Uterus (tissue), 4 donors: ENCODE results near the gene MSI2. TPM values are rescaled to one million over a fixed set of nuclear protein-coding genes. Genes with fewer than 3 reads are reported as not detected.

Experiments
- DNase-seq, 2 donors: peaks; one replicate each; pipeline ENCODE4 v3.0.0-alpha.2; 2019 to 2020
- H3K27ac ChIP-seq, 2 donors: fragments of 200-600 bp; sonication (generic); 1 replicate in 1 of 2; 2 replicates in 1 of 2; pipeline ENCODE4 v1.5.1; 2016 to 2018
- H3K27me3 ChIP-seq, 2 donors: fragments of 200-600 bp; sonication (generic); one replicate each; pipeline ENCODE4 v1.5.1; 2018 to 2019; ENCODE audit warnings: control low read depth in 1 of 2
- H3K36me3 ChIP-seq, 2 donors: fragments of 200-600 bp; sonication (generic); one replicate each; pipeline ENCODE4 v1.5.1; 2019; ENCODE audit warnings: control low read depth in 1 of 2
- H3K4me1 ChIP-seq, 2 donors: fragments of 200-600 bp; sonication (generic); one replicate each; pipeline ENCODE4 v1.5.1; 2018 to 2019; ENCODE audit warnings: control low read depth in 1 of 2
- H3K4me3 ChIP-seq, 2 donors: fragments of 200-600 bp; sonication (generic); 1 replicate in 1 of 2; 2 replicates in 1 of 2; pipeline ENCODE4 v1.5.1; 2018 to 2019; ENCODE audit warnings: mild to moderate bottlenecking in 1 of 2
- H3K9me3 ChIP-seq, 2 donors: fragments of 200-600 bp; sonication (generic); one replicate each; pipeline ENCODE4 v1.5.1; 2019; ENCODE audit warnings: control low read depth in 1 of 2
- POLR2A ChIP-seq, 2 donors: fragments of 450-650 bp; IDR thresholded peaks; one replicate each; pipeline ENCODE4 v1.6.1; 2016; ENCODE audit warnings: antibody characterized with exemption in 2 of 2, mild to moderate bottlenecking in 1 of 2, moderate library complexity in 1 of 2
- intact Hi-C: fragments of 100-400 bp; cut with DNase I; formaldehyde crosslinking; loops from one replicate; pipeline ENCODE4 v1.15.1; 2023; ENCODE audit warnings: low total_unique reads
- total RNA-seq, 4 donors: library from RNA; depleted of rRNA in 3 of 4; stranded (reverse); fragments of >200 nt in 3 of 4; gene quantifications; one replicate each; pipeline versions ENCODE4 v1.1.0 to v1.2.4, GENCODE V29; 2014 to 2023
- TF ChIP-seq, protein P1 (sequence below), 4 experiments: fragments of 200-600 bp in 2 of 4; fragments of 450-650 bp in 2 of 4; sonication (generic) in 2 of 4; IDR thresholded peaks; one replicate each; pipeline ENCODE4 v1.5.1; 2016 to 2019; ENCODE audit warnings: antibody characterized with exemption in 4 of 4, mild to moderate bottlenecking in 2 of 4, moderate library complexity in 1 of 4
- donor health status: DM: yes; HTN: yes; CAD: no.

MSI2 gene
- total RNA-seq, 4 donors from 2014 or later, result 13.2 to 60.8 (median 44.5) TPM

DNA sequence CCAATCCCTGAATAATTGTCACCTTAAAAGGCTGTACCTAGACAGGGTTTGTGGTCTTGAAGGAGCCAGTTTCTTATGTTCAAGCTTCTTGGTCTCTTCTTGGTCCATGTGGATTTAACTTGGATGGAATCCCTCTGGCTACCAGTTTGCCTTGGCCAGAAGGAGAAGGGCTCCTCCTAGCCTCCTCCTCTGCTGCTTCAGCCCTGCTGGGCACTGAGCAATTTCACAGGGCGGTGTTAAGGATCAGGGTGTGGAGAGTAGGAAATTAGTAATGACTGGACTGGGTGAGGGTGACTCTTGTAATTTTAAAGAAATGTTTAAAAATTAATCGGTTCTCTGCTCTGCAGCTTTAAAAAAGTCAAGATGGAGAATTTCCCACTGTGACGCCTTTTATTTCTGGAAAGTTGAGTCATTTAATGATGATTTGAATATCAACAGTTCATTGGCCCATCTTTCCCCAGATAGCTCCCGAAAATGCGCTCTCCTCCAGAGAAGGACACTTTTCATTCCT, 96.4 kb downstream of the MSI2 start:
- Histone ChIP-seq H3K27ac (no peak overlapping the region), H3K36me3 (no peaks in the 10 kb centered on the region), H3K9me3 (no peaks in the 10 kb centered on the region), H3K4me1 (no peaks in the 10 kb centered on the region), H3K4me3 (no peak overlapping the region), H3K27me3 (no peaks in the 10 kb centered on the region)
- intact Hi-C loops, result no loop called here
- no peak for DNase-seq
- no peak for TF ChIP-seq POLR2A (IDR thresholded peaks at IDR 0.05)
- TF ChIP-seq, protein P1, sequence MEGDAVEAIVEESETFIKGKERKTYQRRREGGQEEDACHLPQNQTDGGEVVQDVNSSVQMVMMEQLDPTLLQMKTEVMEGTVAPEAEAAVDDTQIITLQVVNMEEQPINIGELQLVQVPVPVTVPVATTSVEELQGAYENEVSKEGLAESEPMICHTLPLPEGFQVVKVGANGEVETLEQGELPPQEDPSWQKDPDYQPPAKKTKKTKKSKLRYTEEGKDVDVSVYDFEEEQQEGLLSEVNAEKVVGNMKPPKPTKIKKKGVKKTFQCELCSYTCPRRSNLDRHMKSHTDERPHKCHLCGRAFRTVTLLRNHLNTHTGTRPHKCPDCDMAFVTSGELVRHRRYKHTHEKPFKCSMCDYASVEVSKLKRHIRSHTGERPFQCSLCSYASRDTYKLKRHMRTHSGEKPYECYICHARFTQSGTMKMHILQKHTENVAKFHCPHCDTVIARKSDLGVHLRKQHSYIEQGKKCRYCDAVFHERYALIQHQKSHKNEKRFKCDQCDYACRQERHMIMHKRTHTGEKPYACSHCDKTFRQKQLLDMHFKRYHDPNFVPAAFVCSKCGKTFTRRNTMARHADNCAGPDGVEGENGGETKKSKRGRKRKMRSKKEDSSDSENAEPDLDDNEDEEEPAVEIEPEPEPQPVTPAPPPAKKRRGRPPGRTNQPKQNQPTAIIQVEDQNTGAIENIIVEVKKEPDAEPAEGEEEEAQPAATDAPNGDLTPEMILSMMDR (IDR thresholded peaks at IDR 0.05), result no peak

DNA sequence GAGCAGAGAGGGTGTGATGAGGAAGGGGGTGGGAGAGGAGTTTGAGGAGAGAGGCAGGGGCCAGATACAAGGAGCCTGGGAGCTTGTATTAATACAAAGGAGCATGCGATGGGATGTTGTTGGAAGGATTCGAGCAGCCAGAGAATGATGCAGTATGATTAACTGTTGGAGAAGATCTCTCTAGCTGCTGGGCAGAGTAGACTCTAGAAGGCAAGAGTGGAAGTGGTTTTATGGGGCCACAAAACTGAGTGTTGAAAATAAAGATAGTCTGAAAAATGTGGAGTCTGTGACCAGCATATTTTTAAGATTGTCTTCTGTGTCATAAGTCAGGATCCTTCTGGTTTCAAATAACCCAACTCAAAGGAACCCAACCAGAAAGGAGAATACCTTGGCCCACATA, 98.3 kb downstream of the MSI2 start:
- Histone ChIP-seq H3K27ac (no peak overlapping the region), H3K4me3 (no peak overlapping the region), H3K36me3 (no peaks in the 10 kb centered on the region), H3K4me1 (no peaks in the 10 kb centered on the region), H3K27me3 (no peaks in the 10 kb centered on the region), H3K9me3 (no peaks in the 10 kb centered on the region)
- DNase-seq, result no peak
- intact Hi-C loops, result no loop called here
- TF ChIP-seq, protein P1 (IDR thresholded peaks at IDR 0.05), result no peak
- no peak for TF ChIP-seq POLR2A (IDR thresholded peaks at IDR 0.05)

DNA sequence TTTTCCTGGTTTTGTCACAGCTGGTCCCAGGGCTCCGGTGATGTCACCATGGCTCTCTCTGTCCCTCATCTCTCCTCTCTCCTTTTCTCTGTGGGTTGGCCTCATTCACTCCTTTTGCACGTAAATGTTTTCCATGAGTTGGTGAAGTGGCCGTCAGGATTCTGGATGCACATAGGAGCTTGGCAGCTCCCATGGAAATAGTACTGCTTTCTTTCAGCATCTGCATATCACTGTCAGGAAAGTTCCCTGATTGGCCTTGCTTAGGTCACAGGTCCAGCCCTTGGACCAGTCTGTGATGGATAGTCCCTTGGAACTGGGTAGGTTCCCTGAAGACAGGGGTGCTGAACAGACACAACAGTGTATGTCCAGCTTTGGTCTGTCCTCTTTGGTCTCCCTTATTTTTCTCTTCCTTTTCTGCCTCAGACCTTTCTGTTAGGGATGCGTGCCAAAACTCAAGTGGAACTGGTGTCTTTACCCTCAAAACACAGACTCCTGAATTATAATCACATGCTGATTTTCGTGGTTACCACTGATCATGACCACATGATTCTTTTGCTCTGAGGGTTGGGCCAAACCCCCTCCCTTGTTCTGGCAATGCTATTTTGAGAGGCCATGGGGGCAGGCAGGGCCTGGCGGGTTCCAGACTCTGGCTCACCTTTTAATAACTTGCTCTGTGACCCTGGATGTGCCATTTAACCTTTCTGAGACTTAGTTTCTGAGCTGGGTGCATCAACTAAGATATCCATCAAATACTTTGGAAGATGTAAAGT, 99.0 kb downstream of the MSI2 start:
- TF ChIP-seq, protein P1 (IDR thresholded peaks at IDR 0.05), result no peak
- TF ChIP-seq POLR2A (IDR thresholded peaks at IDR 0.05), result no peak
- Histone ChIP-seq H3K36me3 (no peaks in the 10 kb centered on the region), H3K27ac (no peak overlapping the region), H3K4me3 (no peak overlapping the region), H3K9me3 (no peaks in the 10 kb centered on the region), H3K27me3 (no peaks in the 10 kb centered on the region), H3K4me1 (no peaks in the 10 kb centered on the region)
- intact Hi-C loops, result no loop called here
- no peak for DNase-seq

DNA sequence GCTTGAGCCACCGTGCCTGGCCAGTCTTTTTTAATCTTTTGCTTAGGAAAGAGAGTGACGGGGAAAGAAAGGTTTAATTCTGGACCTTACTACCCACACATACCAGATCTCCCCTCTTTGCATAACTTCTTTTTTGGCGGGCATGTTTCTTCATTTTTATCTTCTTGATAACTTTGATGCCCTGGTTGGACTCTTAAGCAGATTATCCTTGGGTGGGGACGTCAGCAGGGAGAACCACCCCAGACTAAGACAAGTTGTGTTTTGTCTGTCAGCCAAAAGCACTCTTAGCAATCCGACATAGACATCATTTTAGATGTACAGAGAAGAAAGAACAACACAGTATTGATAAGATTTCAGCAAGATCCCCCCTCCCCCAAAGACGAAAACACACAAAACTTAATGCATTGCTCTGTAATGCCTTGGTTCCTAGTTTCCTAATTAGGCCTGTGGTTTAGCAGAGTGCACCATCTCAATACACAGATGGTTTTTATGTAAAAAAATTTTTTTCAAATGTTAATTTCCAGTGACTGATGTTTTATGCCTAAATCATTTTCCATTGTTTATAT, 99.9 kb downstream of the MSI2 start:
- DNase-seq, result no peak
- no peaks in the 10 kb centered on the region for H3K36me3 ChIP-seq
- H3K4me1 ChIP-seq, result no peaks in the 10 kb centered on the region
- no peak overlapping the region for H3K27ac ChIP-seq
- no peaks in the 10 kb centered on the region for H3K9me3 ChIP-seq
- H3K27me3 ChIP-seq, result no peaks in the 10 kb centered on the region
- H3K4me3 ChIP-seq, result no peak overlapping the region
- intact Hi-C loops, result no loop called here
- no peak for TF ChIP-seq POLR2A (IDR thresholded peaks at IDR 0.05)
- TF ChIP-seq, protein P1 (IDR thresholded peaks at IDR 0.05), result no peak

DNA sequence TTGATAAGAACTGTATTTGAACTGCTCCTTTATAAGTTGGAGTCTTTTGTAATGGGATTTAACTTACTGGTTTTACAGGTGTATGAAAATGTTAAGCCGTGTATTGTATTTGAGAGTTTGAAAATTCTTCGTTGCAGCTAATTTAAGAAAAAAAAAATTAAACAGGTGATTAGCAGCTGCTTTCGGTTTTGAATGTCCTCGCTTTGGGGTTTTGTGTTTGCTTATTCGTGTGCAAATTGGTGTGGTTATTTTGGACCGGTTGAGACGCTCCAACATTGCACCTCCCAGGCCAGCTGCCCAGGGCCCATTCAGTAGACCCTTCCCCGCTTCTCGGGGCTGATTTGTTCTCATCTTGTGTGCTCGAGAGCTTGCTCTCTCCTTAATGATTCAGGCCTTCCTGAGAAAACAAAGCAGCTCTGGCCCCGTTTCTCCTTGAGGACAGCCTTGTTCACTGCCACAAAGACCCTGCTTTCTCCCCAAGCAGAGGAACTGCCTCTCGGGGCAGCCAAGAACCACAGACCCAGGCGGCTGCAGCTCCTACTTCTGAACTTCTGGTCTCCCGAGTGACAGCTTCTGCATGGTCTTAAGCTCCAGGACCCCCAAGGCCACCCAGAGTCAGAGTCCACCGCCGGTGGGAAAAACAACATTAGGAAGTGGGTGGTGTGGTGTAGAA, 100.5 kb downstream of the MSI2 start:
- no peak for DNase-seq
- no peaks in the 10 kb centered on the region for H3K36me3 ChIP-seq
- H3K4me3 ChIP-seq, result no peak overlapping the region
- intact Hi-C loops, result no loop called here
- H3K27me3 ChIP-seq, result no peaks in the 10 kb centered on the region
- H3K4me1 ChIP-seq, result no peaks in the 10 kb centered on the region
- no peak overlapping the region for H3K27ac ChIP-seq
- H3K9me3 ChIP-seq, result no peaks in the 10 kb centered on the region
- TF ChIP-seq POLR2A (IDR thresholded peaks at IDR 0.05), result no peak
- TF ChIP-seq, protein P1 (IDR thresholded peaks at IDR 0.05), result no peak
